Hepatocyte (in vitro differentiated cells): ENCODE data around the gene KIAA0930. TPM values are rescaled to one million over a fixed set of nuclear protein-coding genes. Genes with fewer than 3 reads are reported as not detected.

Experiments used
- DNase-seq: peaks from one replicate; pipeline ENCODE4 v3.0.0-alpha.2; 2016; ENCODE audit warnings: low spot score
- H2AFZ ChIP-seq: fragments of 200-600 bp; sonication (generic); 2 replicates; pipeline ENCODE4 v1.6.0; 2016; ENCODE audit warnings: antibody characterized with exemption, mild to moderate bottlenecking
- H3K27ac ChIP-seq: fragments of 200-600 bp; sonication (generic); 2 replicates; pipeline ENCODE4 v1.5.1; 2016; ENCODE audit warnings: mild to moderate bottlenecking
- H3K27me3 ChIP-seq: fragments of 200-600 bp; sonication (generic); 2 replicates; pipeline ENCODE4 v1.6.1; 2016
- H3K36me3 ChIP-seq: fragments of 200-600 bp; sonication (generic); replicated peaks from 2 replicates; pipeline ENCODE4 v1.5.1; 2016; ENCODE audit warnings: low read depth; ENCODE audit not compliant: insufficient read depth
- H3K4me1 ChIP-seq: fragments of 200-600 bp; sonication (generic); 2 replicates; pipeline ENCODE4 v1.5.1; 2016; ENCODE audit warnings: mild to moderate bottlenecking, moderate library complexity; ENCODE audit not compliant: insufficient read depth
- H3K4me2 ChIP-seq: fragments of 200-600 bp; sonication (generic); 2 replicates; pipeline ENCODE4 v1.6.0; 2016
- H3K4me3 ChIP-seq: fragments of 200-600 bp; sonication (generic); 2 replicates; pipeline ENCODE4 v1.5.1; 2016; ENCODE audit warnings: mild to moderate bottlenecking
- H3K79me2 ChIP-seq: fragments of 200-600 bp; sonication (generic); 2 replicates; pipeline ENCODE4 v1.6.0; 2017; ENCODE audit warnings: mild to moderate bottlenecking
- H3K9me2 ChIP-seq: fragments of 200-600 bp; sonication (generic); replicated peaks from 2 replicates; pipeline ENCODE4 v1.6.0; 2017; ENCODE audit warnings: mild to moderate bottlenecking; ENCODE audit not compliant: insufficient read depth
- H3K9me3 ChIP-seq: fragments of 200-600 bp; sonication (generic); 2 replicates; pipeline ENCODE4 v1.5.1; 2016; ENCODE audit warnings: low read depth, mild to moderate bottlenecking
- H4K20me1 ChIP-seq: fragments of 200-600 bp; sonication (generic); 2 replicates; pipeline ENCODE4 v1.6.0; 2016; ENCODE audit warnings: mild to moderate bottlenecking; ENCODE audit not compliant: insufficient read depth, poor library complexity, severe bottlenecking
- EZH2 ChIP-seq: fragments of 200-600 bp; sonication (generic); IDR thresholded peaks from 2 replicates; pipeline ENCODE4 v1.6.1; 2016; ENCODE audit warnings: antibody characterized with exemption, mild to moderate bottlenecking, borderline replicate concordance
- EZH2phosphoT487 ChIP-seq: fragments of 200-600 bp; sonication (generic); IDR thresholded peaks from one replicate; pipeline ENCODE4 v1.6.1; 2018; ENCODE audit warnings: antibody characterized with exemption, mild to moderate bottlenecking, low read depth, moderate library complexity; ENCODE audit not compliant: unreplicated experiment, severe bottlenecking
- WGBS: methylation state at CpG from one replicate; pipeline ENCODE4 v1.1.6; 2016; ENCODE audit warnings: low lambda C conversion rate; ENCODE audit errors: missing lambda C conversion rate; 5-methylcytosine and 5-hydroxymethylcytosine counted together
- polyA plus RNA-seq: library from polyadenylated mRNA; unstranded; fragments of >200 nt; fragmentation: Nextera tagmentation; extraction: Ambion mirVana; gene quantifications from 2 replicates; pipeline ENCODE4 v1.2.1, GENCODE V29; 2016
- total RNA-seq: library from RNA; depleted of rRNA; stranded (reverse); fragments of >200 nt; gene quantifications from 2 replicates; pipeline ENCODE4 v1.2.3, GENCODE V29; 2014
- TF ChIP-seq, protein P1 (sequence below): fragments of 200-600 bp; sonication (generic); IDR thresholded peaks from 2 replicates; pipeline ENCODE4 v1.5.1; 2016; ENCODE audit warnings: antibody characterized with exemption, mild to moderate bottlenecking; ENCODE audit not compliant: poor library complexity

The KIAA0930 gene
- total and polyA plus RNA-seq, 2 experiments from 2014 or later, result 30.9 to 42.0 TPM

DNA sequence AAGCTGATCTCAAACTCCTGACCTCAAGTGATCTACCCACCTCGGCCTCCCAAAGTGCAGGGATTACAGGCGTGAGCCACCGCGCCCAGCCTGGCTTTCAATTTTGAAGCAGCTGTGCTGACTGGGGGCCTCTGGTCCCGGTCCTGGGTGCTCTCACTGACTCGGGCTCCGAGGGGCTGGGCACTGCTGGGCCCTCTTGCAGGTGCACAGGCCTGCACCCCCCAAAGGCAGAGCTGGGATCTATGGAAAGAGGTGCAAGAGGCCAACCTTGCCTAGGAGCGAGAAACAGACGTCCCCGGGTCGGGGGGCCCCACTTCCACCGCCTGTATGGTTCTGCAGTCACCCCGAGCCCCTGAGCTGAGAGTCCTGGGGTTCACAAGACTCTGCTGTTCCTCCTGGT is 33.2 kb downstream of the KIAA0930 start:
- no peaks in the 10 kb centered on the region for H3K9me2 ChIP-seq
- H3K79me2 ChIP-seq, result peaks cover 6% of the 10 kb centered on the region
- no peak overlapping the region for H3K27ac ChIP-seq
- H3K4me2 ChIP-seq, result no peak overlapping the region
- no peak for TF ChIP-seq EZH2
- H3K4me1 ChIP-seq, result peaks cover 19% of the 10 kb centered on the region
- no peaks in the 10 kb centered on the region for H3K36me3 ChIP-seq
- DNase-seq, result no peak
- no peak overlapping the region for H2AFZ ChIP-seq
- no peaks in the 10 kb centered on the region for H3K9me3 ChIP-seq
- WGBS, result 96% methylated on average over 13 of the region's 13 CpGs
- no peaks in the 10 kb centered on the region for H3K27me3 ChIP-seq
- no peak overlapping the region for H3K4me3 ChIP-seq
- H4K20me1 ChIP-seq, result no peaks in the 10 kb centered on the region

DNA sequence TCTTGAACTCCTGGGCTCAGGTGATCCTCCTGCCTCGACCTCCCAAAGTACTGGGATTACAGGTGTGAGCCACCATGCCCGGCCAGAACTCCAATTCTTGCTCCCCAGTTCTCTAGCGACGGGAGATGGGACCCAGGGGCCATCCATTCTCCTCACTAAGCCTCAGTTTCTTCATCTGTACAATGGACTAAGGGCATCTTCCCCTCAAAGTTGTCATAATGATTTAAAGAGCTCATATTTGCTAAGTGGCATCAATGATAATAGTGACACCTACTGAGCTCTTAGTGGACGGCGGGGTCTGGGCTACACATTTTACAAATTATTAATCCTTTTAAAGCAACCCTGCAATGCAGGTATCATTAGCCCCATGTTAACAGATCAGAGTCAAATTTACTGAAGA is 34.5 kb downstream of the KIAA0930 start:
- Histone ChIP-seq H3K4me2 (no peak overlapping the region), H4K20me1 (no peaks in the 10 kb centered on the region), H3K79me2 (no peaks in the 10 kb centered on the region), H2AFZ (no peak overlapping the region), H3K27me3 (no peaks in the 10 kb centered on the region), H3K36me3 (no peaks in the 10 kb centered on the region), H3K9me2 (no peaks in the 10 kb centered on the region), H3K27ac (no peak overlapping the region), H3K4me1 (peaks cover 16% of the 10 kb centered on the region), H3K9me3 (no peaks in the 10 kb centered on the region), H3K4me3 (no peak overlapping the region)
- DNase-seq, result no peak
- WGBS, result 93% methylated on average over 6 of the region's 6 CpGs
- TF ChIP-seq EZH2phosphoT487 (no peak), EZH2 (no peak)
- TF ChIP-seq, protein P1, sequence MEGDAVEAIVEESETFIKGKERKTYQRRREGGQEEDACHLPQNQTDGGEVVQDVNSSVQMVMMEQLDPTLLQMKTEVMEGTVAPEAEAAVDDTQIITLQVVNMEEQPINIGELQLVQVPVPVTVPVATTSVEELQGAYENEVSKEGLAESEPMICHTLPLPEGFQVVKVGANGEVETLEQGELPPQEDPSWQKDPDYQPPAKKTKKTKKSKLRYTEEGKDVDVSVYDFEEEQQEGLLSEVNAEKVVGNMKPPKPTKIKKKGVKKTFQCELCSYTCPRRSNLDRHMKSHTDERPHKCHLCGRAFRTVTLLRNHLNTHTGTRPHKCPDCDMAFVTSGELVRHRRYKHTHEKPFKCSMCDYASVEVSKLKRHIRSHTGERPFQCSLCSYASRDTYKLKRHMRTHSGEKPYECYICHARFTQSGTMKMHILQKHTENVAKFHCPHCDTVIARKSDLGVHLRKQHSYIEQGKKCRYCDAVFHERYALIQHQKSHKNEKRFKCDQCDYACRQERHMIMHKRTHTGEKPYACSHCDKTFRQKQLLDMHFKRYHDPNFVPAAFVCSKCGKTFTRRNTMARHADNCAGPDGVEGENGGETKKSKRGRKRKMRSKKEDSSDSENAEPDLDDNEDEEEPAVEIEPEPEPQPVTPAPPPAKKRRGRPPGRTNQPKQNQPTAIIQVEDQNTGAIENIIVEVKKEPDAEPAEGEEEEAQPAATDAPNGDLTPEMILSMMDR, result no peak

GRCh38 chr22:45205276-45205925 is 35.3 kb downstream of the KIAA0930 start:
- Histone ChIP-seq H3K79me2 (no peaks in the 10 kb centered on the region), H3K4me2 (no peak overlapping the region), H3K36me3 (no peaks in the 10 kb centered on the region), H3K27me3 (no peaks in the 10 kb centered on the region), H3K4me3 (no peak overlapping the region), H3K4me1 (peaks cover 18% of the 10 kb centered on the region), H3K9me3 (no peaks in the 10 kb centered on the region), H3K27ac (no peak overlapping the region), H3K9me2 (no peaks in the 10 kb centered on the region), H4K20me1 (no peaks in the 10 kb centered on the region), H2AFZ (no peak overlapping the region)
- no peak for DNase-seq
- 95% methylated on average over 20 of the region's 20 CpGs for WGBS
- TF ChIP-seq EZH2phosphoT487 (no peak), EZH2 (no peak)
- TF ChIP-seq, protein P1, result no peak

- H3K27me3 ChIP-seq, result no peaks in the 10 kb centered on the region
- no peaks in the 10 kb centered on the region for H3K9me3 ChIP-seq
- H4K20me1 ChIP-seq, result no peaks in the 10 kb centered on the region
- WGBS, result 83% methylated on average over 13 of the region's 14 CpGs
- no peak overlapping the region for H2AFZ ChIP-seq
- no peaks in the 10 kb centered on the region for H3K79me2 ChIP-seq
- DNase-seq, result no peak
- peaks cover 18% of the 10 kb centered on the region for H3K4me1 ChIP-seq
- TF ChIP-seq EZH2phosphoT487 (no peak), EZH2 (no peak)
- TF ChIP-seq, protein P1, result no peak
- no peak overlapping the region for H3K27ac ChIP-seq
- no peaks in the 10 kb centered on the region for H3K9me2 ChIP-seq
- H3K4me2 ChIP-seq, result no peak overlapping the region
- H3K36me3 ChIP-seq, result no peaks in the 10 kb centered on the region
- H3K4me3 ChIP-seq, result no peak overlapping the region
Observed at GRCh38 chr22:45204819-45205218, 35.9 kb downstream of the KIAA0930 start.
